Stimulated activated CD8-positive, alpha-beta memory T cell treated with anti-CD3 and anti-CD28 coated beads, Interleukin-7, amount 100 ng/mL, for 4 hours (primary cell): ENCODE measurements around the gene RPTOR.
"Not testable (repeated sequence)": the region's sequence is repeated elsewhere in the genome, so short reads cannot be mapped to it uniquely, and the experiment has no call there.

Source experiments
- DNase-seq, 2 donors: peaks; one replicate each; pipeline ENCODE4 v3.0.0-alpha.2; 2020; ENCODE audit warnings: low read depth in 2 of 2

RPTOR gene

GRCh38 chr17:80742581-80743180, 198.0 kb downstream of the RPTOR start:
- DNase-seq, result no peak

GRCh38 chr17:80743181-80743771, 198.6 kb downstream of the RPTOR start:
- DNase-seq, result no peak

DNA sequence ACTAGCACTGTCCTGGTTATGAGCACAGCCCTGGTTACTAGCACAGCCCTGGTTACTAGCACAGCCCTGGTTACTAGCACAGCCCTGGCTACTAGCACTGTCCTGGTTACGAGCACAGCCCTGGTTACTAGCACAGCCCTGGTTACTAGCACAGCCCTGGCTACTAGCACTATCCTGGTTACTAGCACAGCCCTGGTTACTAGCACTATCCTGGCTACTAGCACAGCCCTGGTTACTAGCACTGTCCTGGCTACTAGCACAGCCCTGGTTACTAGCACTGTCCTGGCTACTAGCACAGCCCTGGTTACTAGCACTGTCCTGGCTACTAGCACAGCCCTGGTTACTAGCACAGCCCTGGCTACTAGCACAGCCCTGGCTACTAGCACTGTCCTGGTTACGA, 199.3 kb downstream of the RPTOR start:
- not testable (repeated sequence) for DNase-seq

DNA sequence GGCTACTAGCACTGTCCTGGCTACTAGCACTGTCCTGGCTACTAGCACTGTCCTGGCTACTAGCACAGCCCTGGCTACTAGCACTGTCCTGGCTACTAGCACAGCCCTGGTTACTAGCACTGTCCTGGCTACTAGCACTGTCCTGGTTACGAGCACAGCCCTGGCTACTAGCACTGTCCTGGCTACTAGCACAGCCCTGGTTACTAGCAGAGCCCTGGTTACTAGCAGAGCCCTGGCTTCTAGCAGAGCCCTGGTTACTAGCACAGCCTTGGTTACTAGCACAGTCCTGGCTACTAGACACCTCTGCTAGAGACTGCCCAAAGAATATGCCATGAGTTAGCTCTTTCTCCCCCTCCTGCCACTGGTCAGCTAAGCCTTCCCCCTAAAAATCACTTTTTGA, 200.1 kb downstream of the RPTOR start:
- not testable (repeated sequence) for DNase-seq

DNA sequence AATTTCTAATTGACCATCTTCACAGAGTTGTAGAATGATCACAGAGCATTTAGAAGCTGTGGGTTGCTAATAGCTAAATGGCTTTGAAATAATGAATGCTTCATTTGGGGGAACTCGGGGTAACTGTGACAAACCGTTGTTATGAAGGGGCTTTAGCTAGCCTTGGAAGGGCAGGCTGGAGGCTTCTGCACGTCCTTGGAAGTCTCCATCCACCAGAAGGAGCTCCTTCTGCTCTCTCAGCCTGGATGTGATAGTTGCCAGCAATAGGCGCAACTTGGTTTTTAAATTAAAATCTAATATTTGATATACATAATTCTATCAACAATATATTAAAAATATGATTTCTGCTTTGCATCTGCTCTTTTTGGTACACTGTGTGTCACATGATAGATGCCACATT, 200.5 kb downstream of the RPTOR start:
- DNase-seq, result no peak

DNA sequence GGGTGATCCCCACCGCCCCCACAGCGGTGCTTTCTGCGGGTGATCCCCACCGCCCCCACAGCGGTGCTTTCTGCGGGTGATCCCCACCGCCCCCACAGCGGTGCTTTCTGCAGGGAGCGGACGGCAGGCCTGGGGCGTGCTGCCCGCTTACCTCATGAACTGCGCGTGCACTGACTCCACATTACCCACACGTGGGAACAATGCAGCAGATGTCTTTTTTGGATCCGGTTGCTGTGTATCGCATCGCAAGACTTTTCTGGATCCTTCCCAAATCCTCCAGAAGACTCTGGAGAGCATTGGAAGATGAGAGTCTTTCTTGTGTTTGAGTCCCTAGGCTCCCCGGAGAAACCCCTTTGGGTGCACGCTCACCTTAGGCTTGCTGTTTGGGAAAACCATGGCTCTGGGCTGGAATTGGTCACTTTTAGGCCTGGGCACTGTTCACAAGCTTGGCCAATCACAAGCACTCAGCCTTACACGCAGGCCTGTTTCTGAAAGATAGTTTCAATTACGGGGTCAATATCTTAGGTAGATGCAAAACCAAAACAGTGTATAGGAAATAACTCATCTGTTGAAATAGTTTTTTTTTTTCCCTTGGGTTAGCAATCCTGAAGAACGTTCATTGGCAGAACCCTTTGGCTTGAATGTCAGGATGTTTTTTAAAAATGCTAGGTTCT, 201.8 kb downstream of the RPTOR start:
- DNase-seq, result peak in 1 of 2 donors; percentile 17

GRCh38 chr17:80747469-80747868, 202.8 kb downstream of the RPTOR start:
- no peak for DNase-seq

DNA sequence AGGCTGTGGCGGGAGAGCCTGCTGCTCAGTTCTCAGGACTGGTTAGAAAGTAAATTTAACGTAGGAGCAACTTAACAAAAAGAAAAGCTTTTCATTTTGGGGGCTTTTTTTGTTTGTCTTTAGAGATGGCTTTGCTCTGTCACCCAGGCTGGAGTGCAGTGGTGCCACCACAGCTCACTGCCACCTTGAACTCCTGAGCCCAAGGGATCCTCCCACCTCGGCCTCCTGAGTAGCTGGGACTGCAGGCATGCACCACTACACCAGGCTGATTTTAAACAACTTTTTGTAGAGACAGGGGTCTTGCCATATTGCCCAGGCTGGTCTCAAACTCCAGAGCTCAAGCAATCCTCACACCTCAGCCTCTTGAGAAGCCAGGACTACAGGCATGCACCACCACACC, 205.0 kb downstream of the RPTOR start:
- DNase-seq, result no peak

DNA sequence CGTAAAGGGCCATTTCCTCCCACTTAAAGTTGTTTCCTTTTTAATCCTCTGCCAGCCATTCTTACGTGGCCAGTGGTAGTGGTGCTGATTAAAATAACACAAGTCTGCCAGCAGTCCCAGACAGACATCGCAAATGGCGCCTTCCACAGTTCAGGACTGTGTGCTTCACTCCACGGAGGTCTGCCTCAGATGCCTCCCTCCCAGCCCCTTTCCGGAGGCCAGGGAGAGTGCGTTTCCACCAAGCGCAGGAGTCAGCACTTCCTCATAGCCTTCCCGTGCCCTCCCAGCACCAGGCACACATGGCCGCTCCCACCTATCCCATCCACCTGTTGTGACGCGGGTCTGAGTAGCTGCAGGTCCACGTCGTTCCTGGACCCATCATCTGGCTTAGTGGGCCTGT, 205.6 kb downstream of the RPTOR start:
- no peak for DNase-seq

- DNase-seq, result no peak
Measured at GRCh38 chr17:80751070-80751945, 206.7 kb downstream of the RPTOR start.

DNA sequence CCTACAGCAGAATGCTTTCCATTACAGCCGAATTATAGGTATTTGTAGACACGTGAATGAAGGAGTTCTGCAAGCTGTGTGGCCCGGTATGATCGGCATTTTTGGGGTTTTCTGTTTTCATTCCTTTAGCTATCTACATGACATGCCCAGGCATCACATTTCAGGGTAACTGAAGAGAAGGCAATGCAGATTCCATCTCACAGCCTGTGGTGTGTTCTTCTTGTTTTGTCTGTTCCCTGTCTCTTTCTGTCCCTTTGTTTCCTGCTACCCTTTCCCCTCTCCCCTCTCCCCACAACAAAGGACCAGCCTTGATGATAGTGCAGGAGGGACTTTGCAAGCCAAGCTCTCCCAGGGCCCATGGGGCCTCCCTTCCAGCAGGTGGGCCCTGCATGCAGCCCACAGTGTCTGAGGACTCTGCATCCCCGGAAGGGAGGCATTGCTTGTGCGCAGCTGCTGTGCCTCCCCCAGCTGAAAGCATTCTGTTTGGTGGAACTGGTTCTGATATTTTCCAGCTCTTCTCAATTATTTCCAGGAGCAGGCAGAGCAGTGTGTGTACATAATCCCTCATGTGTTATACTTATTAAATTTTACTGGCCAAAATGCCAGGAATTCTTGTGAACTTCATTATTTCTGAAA, 207.4 kb downstream of the RPTOR start:
- DNase-seq, result no peak

DNA sequence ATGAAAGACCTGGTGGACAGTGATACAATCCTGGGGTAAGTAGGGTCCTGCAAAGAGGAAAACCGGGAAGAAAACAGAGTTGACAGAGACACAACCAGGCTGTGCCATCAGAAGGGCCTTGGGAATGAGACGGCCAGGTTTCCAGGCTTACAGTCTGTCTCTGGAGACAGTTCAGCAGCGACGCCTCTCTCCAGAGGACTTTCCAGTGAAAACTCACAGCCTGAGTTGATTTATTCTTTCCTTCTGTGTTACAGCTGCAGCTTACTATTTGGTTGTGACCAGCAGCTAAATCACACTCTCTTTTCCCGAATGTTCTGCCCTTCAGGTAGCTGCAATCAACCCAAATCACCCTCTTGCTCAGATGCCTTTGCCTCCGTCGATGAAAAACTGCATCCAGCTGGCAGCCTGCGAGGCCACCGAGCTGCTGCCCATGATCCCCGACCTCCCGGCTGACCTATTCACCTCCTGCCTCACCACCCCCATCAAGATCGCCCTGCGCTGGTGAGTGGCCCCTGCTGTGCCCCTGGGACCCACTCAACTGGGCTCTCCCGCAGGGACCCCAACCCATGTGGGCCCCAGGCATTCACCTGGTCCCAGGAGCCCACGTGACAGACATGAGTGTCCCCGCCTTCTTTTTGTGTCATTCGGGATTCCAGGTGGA, 209.2 kb downstream of the RPTOR start:
- DNase-seq, result no peak

DNA sequence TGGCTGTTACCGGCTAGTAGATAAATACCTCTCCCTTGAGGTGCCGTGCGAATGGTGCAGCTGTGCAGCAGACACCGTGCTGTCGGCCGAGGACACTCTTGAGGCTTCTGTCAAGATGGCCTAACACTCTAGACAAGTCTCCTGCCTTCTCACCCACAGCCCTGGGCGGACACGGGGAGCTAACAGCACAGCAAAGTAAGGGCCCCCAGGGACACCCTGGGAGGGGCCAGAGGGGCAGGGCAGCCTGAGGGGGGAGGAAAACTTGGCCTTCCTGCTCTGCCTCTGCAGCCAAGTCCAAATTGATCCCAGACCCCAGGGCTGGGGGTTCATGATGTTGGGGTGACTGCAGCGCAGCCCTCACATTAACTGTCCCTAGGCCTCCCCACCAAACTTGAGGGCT, 210.2 kb downstream of the RPTOR start:
- no peak for DNase-seq

GRCh38 chr17:80755650-80756405, 211.2 kb downstream of the RPTOR start:
- no peak for DNase-seq

DNA sequence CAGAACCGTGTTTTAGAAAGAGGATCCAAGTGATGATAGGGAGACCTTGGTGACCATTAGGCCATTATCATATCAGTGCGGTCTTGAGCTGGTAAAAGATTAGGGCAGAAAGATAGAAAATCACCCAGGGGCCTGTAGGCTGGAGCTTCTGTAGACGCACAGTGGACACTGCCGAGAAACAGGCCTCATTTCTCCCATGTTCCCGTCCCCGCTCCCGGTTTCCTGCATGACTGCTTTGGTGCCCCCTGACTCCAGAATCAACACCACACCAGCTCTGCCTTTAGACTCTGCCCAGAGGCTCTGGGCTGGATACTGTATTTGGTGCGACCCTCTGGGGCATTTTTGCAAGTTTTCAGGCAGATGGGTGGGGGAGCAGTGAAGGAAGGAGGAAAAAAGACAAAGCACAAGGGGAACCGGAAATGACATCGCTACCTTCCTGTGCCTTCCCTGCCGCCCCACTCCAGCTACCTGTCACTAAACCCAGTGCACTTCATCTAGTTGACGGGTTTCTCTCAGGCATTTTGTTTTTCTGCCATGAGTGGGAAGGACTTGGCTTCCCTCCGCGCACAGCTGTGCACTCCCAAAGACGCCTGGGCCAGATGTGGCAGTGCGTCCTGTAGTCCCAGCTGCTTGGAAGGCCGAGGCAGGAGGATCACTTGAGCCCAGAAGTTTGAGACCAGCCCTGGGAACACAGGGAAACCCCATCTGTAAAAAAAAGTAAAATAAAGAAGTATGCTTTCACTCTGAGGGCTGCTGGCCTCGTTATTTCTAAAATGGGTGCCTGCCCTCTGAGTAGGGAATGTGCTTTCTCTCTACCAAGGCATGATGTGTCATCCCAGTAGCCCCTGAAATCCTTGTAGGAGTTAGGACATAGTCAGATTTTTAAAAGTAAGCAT, 214.1 kb downstream of the RPTOR start:
- DNase-seq, result no peak

DNA sequence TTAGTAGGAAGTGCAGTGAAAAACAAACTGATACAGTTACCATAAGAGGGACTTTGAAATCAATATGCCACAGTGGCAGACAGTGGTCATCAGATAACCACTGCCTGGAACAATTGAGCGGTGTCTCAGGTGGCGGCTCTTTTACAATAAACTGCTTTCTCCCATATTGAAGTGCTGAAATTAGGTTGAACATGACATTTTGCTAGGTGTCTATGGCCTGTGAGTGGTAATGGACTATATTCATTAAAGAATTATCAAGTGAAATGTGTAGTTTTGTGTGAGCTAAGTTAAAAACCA, 214.7 kb downstream of the RPTOR start:
- no peak for DNase-seq

GRCh38 chr17:80760511-80760911, 215.9 kb downstream of the RPTOR start:
- DNase-seq, result no peak

DNA sequence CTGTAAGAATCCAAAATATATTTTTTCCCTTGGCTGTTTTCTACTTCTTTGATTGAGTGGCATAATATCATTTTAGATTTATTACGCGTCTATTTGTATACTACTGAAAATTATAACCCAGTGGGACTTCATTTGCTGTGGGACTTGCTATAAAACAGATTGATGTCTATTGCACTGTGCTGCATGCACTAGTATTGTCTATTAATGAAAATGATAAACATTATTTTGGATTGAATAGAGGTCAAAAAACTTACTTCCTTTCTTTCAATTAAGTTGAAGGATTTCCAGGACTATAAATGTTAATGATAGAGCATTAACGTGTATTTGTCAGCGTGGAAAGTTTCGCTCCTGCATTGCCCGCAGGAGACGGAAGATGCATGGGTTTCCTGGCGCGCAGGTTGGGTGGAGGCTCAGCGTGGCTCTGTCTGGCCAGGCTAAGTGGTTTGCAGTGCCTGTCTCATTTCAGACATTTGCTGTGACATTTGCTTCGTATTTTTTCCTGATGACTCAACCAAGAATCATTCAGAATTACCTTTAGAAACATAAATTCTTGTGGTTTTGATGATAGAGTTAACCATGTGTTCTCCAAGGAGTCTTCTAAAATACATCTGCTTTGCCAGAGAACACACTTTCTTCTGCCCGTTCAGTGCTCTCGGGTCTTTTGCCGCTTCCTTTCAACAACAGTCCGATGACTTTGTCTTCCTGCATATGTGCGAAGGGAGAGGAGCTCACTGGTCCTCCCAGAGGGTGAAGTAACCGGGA, 216.7 kb downstream of the RPTOR start:
- peak; percentile 62 to 63 for DNase-seq

DNA sequence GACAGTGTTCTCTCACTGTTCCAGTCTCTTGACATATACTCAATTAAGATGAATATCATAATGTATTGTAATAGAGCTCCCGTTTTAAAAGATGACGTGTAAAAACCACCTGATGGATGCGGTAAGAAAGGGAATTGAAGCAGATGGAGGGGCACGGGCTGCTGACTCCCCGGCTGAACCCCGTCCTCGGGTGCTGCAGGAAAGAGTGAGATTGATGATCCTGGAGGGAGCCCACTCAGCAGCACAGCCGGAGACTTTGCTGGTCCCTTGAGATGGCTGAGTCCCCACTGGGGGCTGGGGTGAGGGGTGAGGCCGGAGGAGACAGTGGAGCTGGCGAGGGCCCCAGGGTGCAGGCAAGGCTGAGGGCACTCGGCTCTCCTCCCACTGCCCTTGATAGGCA, 217.4 kb downstream of the RPTOR start:
- no peak for DNase-seq
